SK-N-SH (cell line): ENCODE data around the gene TSC2. TPM values are rescaled to one million over a fixed set of nuclear protein-coding genes. Genes with fewer than 3 reads are reported as not detected.

Experiments
- CTCF ChIA-PET: fragments of 300-600, 350-600 bp; formaldehyde crosslinking; extraction: SDS; loops from one replicate; lab custom pipeline; 2021; lab: Yijun Ruan, JAX
- POLR2A ChIA-PET: fragments of 350-600 bp; sonication (Branson Sonifier 250); formaldehyde crosslinking; extraction: SDS; loops from one replicate; lab custom pipeline; 2020; ENCODE audit warnings: antibody characterized with exemption, inconsistent platforms; lab: Yijun Ruan, JAX
- DNase-seq: peaks from one replicate; pipeline ENCODE4 v3.0.0; 2012
- H2AFZ ChIP-seq: fragments of 200-600 bp; sonication (generic); 2 replicates; pipeline ENCODE4 v1.8.1; 2016; ENCODE audit warnings: antibody characterized with exemption, mild to moderate bottlenecking, low read depth
- H3F3A ChIP-seq: fragments of 200-600 bp; sonication (generic); replicated peaks from 2 replicates; pipeline ENCODE3; 2016; ENCODE audit warnings: antibody characterized with exemption, mild to moderate bottlenecking; ENCODE audit not compliant: insufficient read depth
- H3K27ac ChIP-seq, 2 experiments: fragments of 200-500 bp in 1 of 2; fragments of 200-600 bp in 1 of 2; sonication (Bioruptor generic) in 1 of 2; sonication (generic), shearing (Covaris generic) in 1 of 2; 2 replicates each; pipeline versions ENCODE4 v1.5.1 to v1.6.1; 2014 to 2016; ENCODE audit warnings: low read depth in 2 of 2, inconsistent platforms in 1 of 2, low read length in 1 of 2, mild to moderate bottlenecking in 1 of 2, mixed read lengths in 1 of 2
- H3K27me3 ChIP-seq: fragments of 200-600 bp; sonication (generic), shearing (Covaris generic); 2 replicates; pipeline ENCODE4 v1.6.1; 2016; ENCODE audit warnings: mixed run types; ENCODE audit not compliant: insufficient read depth
- H3K36me3 ChIP-seq, 2 experiments: fragments of 200-500 bp in 1 of 2; fragments of 200-600 bp in 1 of 2; sonication (Bioruptor generic) in 1 of 2; sonication (generic) in 1 of 2; replicated peaks in 1 of 2; 2 replicates each; pipeline versions ENCODE3 to v1.5.1; 2014 to 2016; ENCODE audit warnings: low read length in 1 of 2, mild to moderate bottlenecking in 1 of 2; ENCODE audit not compliant: insufficient read depth in 2 of 2, control insufficient read depth in 1 of 2
- H3K4me1 ChIP-seq, 2 experiments: fragments of 200-500 bp in 1 of 2; fragments of 200-600 bp in 1 of 2; sonication (Bioruptor generic) in 1 of 2; sonication (generic), shearing (Covaris generic) in 1 of 2; 2 replicates each; pipeline versions ENCODE4 v1.5.1 to v1.6.1; 2014 to 2016; ENCODE audit warnings: low read depth in 1 of 2, low read length in 1 of 2, mixed run types in 1 of 2; ENCODE audit not compliant: insufficient read depth in 2 of 2, control insufficient read depth in 1 of 2
- H3K4me2 ChIP-seq: fragments of 200-600 bp; sonication (generic), shearing (Covaris generic); 2 replicates; pipeline ENCODE4 v1.6.1; 2017; ENCODE audit warnings: mixed run types
- H3K4me3 ChIP-seq, 2 experiments: fragments of 200-500 bp in 1 of 2; fragments of 200-600 bp in 1 of 2; sonication (Bioruptor generic) in 1 of 2; sonication (generic), shearing (Covaris generic) in 1 of 2; 2 replicates each; pipeline versions ENCODE4 v1.5.1 to v1.8.1; 2014 to 2016; ENCODE audit warnings: low read depth in 2 of 2, inconsistent platforms in 1 of 2, low read length in 1 of 2, mild to moderate bottlenecking in 1 of 2, mixed read lengths in 1 of 2, moderate library complexity in 1 of 2
- H3K79me2 ChIP-seq: fragments of 200-600 bp; sonication (generic); 2 replicates; pipeline ENCODE4 v1.8.1; 2017; ENCODE audit warnings: mild to moderate bottlenecking; ENCODE audit not compliant: insufficient read depth
- H3K9ac ChIP-seq: fragments of 200-600 bp; sonication (generic); 2 replicates; pipeline ENCODE4 v1.6.1; 2017; ENCODE audit warnings: mixed run types
- H3K9me2 ChIP-seq: fragments of 200-600 bp; sonication (generic); 2 replicates; pipeline ENCODE4 v1.6.1; 2017; ENCODE audit warnings: mixed run types
- H3K9me3 ChIP-seq: fragments of 200-600 bp; sonication (generic); 2 replicates; pipeline ENCODE4 v1.6.1; 2017; ENCODE audit warnings: mixed run types, mild to moderate bottlenecking, moderate library complexity
- H4K20me1 ChIP-seq: fragments of 200-600 bp; sonication (generic); 2 replicates; pipeline ENCODE4 v1.6.1; 2017; ENCODE audit warnings: mild to moderate bottlenecking, mixed run types; ENCODE audit not compliant: insufficient read depth
- CHD2 ChIP-seq: fragments of 150-350 bp; IDR thresholded peaks from 2 replicates; pipeline ENCODE4 v1.6.1; 2018; ENCODE audit warnings: low read length; ENCODE audit not compliant: partially characterized antibody
- ELF1 ChIP-seq: IDR thresholded peaks from 2 replicates; pipeline ENCODE4 v1.4.0; 2012
- EP300 ChIP-seq, 2 experiments: IDR thresholded peaks; 2 replicates each; pipeline versions ENCODE4 v1.4.0 to v1.6.1; 2012; ENCODE audit warnings: borderline replicate concordance in 1 of 2, low read depth in 1 of 2, low read length in 1 of 2
- EZH2phosphoT487 ChIP-seq: fragments of 200-600 bp; sonication (generic); IDR thresholded peaks from 2 replicates; pipeline ENCODE4 v1.6.1; 2017; ENCODE audit warnings: low read depth, mixed run types, mild to moderate bottlenecking, antibody characterized with exemption, moderate library complexity, borderline replicate concordance
- FOSL2 ChIP-seq: IDR thresholded peaks from 2 replicates; pipeline ENCODE4 v1.4.0; 2012; ENCODE audit warnings: low read depth, mild to moderate bottlenecking, moderate library complexity, borderline replicate concordance
- FOXM1 ChIP-seq: IDR thresholded peaks from 2 replicates; pipeline ENCODE4 v1.4.0; 2012; ENCODE audit warnings: low read depth, mild to moderate bottlenecking
- GABPA ChIP-seq: IDR thresholded peaks from 2 replicates; pipeline ENCODE4 v1.4.0; 2012; ENCODE audit warnings: low read depth, mild to moderate bottlenecking
- GATA2 ChIP-seq: sonication (generic); formaldehyde crosslinking; IDR thresholded peaks from 2 replicates; pipeline ENCODE4 v1.5.0; 2020; ENCODE audit warnings: mild to moderate bottlenecking, missing genetic modification reagents
- IRF3 ChIP-seq: fragments of 150-350 bp; IDR thresholded peaks from 2 replicates; pipeline ENCODE4 v1.6.1; 2016; ENCODE audit warnings: mild to moderate bottlenecking, low read depth, low read length
- MXI1 ChIP-seq: IDR thresholded peaks from 2 replicates; pipeline ENCODE4 v1.6.1; 2012; ENCODE audit warnings: mild to moderate bottlenecking, low read depth, low read length, improper control_type of control experiment
- NFIC ChIP-seq: IDR thresholded peaks from 2 replicates; pipeline ENCODE4 v1.4.0; 2012; ENCODE audit warnings: borderline replicate concordance
- RAD21 ChIP-seq: IDR thresholded peaks from 2 replicates; pipeline ENCODE4 v1.6.1; 2012; ENCODE audit warnings: mild to moderate bottlenecking, low read length
- RXRA ChIP-seq: IDR thresholded peaks from 2 replicates; pipeline ENCODE4 v1.4.0; 2012; ENCODE audit warnings: low read depth, mild to moderate bottlenecking, borderline replicate concordance
- TCF12 ChIP-seq: IDR thresholded peaks from 2 replicates; pipeline ENCODE4 v1.4.0; 2012
- TEAD4 ChIP-seq: IDR thresholded peaks from 2 replicates; pipeline ENCODE4 v1.4.0; 2012; ENCODE audit warnings: mild to moderate bottlenecking, borderline replicate concordance; ENCODE audit not compliant: insufficient read depth
- USF1 ChIP-seq: IDR thresholded peaks from 2 replicates; pipeline ENCODE4 v1.4.0; 2012; ENCODE audit warnings: low read depth, borderline replicate concordance
- ZBTB33 ChIP-seq: IDR thresholded peaks from 2 replicates; pipeline ENCODE4 v1.4.0; 2012; ENCODE audit warnings: low read depth, borderline replicate concordance
- WGBS: methylation state at CpG from one replicate; pipeline ENCODE4 v1.1.6; 2017; ENCODE audit warnings: low lambda C conversion rate; 5-methylcytosine and 5-hydroxymethylcytosine counted together
- polyA plus RNA-seq, 3 experiments: library from polyadenylated mRNA; depleted of rRNA; stranded (reverse); fragments of >200 nt; gene quantifications; 2 replicates each; pipeline ENCODE4 v1.2.3, GENCODE V29; 2012
- TF ChIP-seq, protein P1 (sequence below): fragments of 150-350 bp; IDR thresholded peaks from 2 replicates; pipeline ENCODE4 v1.6.1; 2017; ENCODE audit warnings: antibody characterized with exemption, low read length, low read depth, borderline replicate concordance
- TF ChIP-seq, protein P2 (sequence below): fragments of 200-600 bp; sonication (generic); IDR thresholded peaks from 2 replicates; pipeline ENCODE4 v1.6.1; 2017; ENCODE audit warnings: antibody characterized with exemption, mild to moderate bottlenecking, moderate library complexity
- TF ChIP-seq, protein P3 (sequence below): IDR thresholded peaks from 2 replicates; pipeline ENCODE4 v1.4.0; 2012; ENCODE audit warnings: low read depth

The TSC2 gene
- polyA plus RNA-seq, 1 of the 3 experiments (the other 2 are of a cell fraction), result 96.1 TPM

- Histone ChIP-seq H3K79me2 (no peaks in the 10 kb centered on the region), H3K4me2 (no peak overlapping the region), H3K9me3 (no peaks in the 10 kb centered on the region), H3K4me1 (no peaks in the 10 kb centered on the region; a peak in 1 of 4 replicates), H2AFZ (no peak overlapping the region), H3K9ac (no peak overlapping the region), H3F3A (peaks cover 21% of the 10 kb centered on the region), H3K27me3 (no peaks in the 10 kb centered on the region), H3K9me2 (no peaks in the 10 kb centered on the region), H3K27ac (no peak overlapping the region), H3K4me3 (no peak overlapping the region)
- 78% methylated on average over 4 of the region's 16 CpGs for WGBS
- POLR2A ChIA-PET, result interaction anchor here (1.6 kb wide), 1 partner anchor 34 kb away, joined by 4 read pairs; no protein-coding TSS in a partner anchor
- TF ChIP-seq ZBTB33 (no peak), ELF1 (no peak), GABPA (no peak)
- TF ChIP-seq, all 33 proteins: peak for 0
- DNase-seq, result no peak
- Histone ChIP-seq H4K20me1 (peaks cover 12% of the 10 kb centered on the region; the same call in 1 of the 2 replicates), H3K36me3 (peaks cover 11 to 81% of the 10 kb centered on the region in 2 experiments)
- CTCF ChIA-PET, result interaction anchor here (1.2 to 2.0 kb wide), 3 partner anchors 29 to 70 kb away, joined by 3 to 9 read pairs (median 9); no protein-coding TSS in a partner anchor
Measured at GRCh38 chr16:2092256-2092620, 44.5 kb downstream of the TSC2 start.

DNA sequence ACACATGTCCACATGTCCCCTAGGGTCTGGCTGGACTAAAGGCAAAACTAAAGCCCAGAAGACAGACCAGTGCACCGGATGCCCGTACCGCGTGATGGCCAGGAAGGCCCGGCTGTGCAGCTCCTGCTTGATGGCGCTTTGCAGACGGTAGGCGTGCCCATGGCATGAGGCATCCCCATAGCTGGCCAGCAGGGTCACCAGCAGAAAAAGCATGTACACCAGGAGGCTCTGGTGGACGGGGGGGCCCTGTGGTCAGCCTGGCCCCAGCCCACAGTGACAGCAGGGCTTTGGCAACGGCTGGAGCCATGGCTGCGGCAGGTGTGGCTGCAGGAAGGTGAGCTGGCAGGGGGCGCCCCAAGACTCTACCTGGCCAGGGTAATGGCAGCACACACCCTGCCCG, 45.1 kb downstream of the TSC2 start:
- Histone ChIP-seq H2AFZ (no peak overlapping the region), H3K4me2 (no peak overlapping the region), H3K4me3 (no peak overlapping the region), H3K9ac (no peak overlapping the region), H3K27me3 (no peaks in the 10 kb centered on the region), H3F3A (peaks cover 21% of the 10 kb centered on the region), H4K20me1 (peaks cover 12% of the 10 kb centered on the region; the same call in 1 of the 2 replicates), H3K79me2 (no peaks in the 10 kb centered on the region), H3K9me3 (no peaks in the 10 kb centered on the region), H3K27ac (no peak overlapping the region), H3K4me1 (no peaks in the 10 kb centered on the region; a peak in 1 of 4 replicates), H3K36me3 (peaks cover 11 to 78% of the 10 kb centered on the region in 2 experiments), H3K9me2 (no peaks in the 10 kb centered on the region)
- ChIA-PET POLR2A (interaction anchor here (1.6 kb wide), 1 partner anchor 34 kb away, joined by 4 read pairs; no protein-coding TSS in a partner anchor), CTCF (interaction anchor here (0.7 to 2.0 kb wide), 5 partner anchors 14 to 70 kb away, joined by 3 to 9 read pairs (median 3); no protein-coding TSS in a partner anchor)
- DNase-seq, result no peak
- 98% methylated on average over 11 of the region's 13 CpGs for WGBS
- no peak for TF ChIP-seq NFIC
- no peak for TF ChIP-seq CHD2
- TF ChIP-seq, protein P1, sequence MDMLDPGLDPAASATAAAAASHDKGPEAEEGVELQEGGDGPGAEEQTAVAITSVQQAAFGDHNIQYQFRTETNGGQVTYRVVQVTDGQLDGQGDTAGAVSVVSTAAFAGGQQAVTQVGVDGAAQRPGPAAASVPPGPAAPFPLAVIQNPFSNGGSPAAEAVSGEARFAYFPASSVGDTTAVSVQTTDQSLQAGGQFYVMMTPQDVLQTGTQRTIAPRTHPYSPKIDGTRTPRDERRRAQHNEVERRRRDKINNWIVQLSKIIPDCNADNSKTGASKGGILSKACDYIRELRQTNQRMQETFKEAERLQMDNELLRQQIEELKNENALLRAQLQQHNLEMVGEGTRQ, result no peak
- no peak for TF ChIP-seq FOSL2
- TF ChIP-seq EP300 (IDR thresholded peaks at IDR 0.05; ENCODE audit: borderline replicate concordance in 1 of 2, low read depth in 1 of 2, low read length in 1 of 2), result no peak
- no peak for TF ChIP-seq MXI1
- TF ChIP-seq, protein P2, sequence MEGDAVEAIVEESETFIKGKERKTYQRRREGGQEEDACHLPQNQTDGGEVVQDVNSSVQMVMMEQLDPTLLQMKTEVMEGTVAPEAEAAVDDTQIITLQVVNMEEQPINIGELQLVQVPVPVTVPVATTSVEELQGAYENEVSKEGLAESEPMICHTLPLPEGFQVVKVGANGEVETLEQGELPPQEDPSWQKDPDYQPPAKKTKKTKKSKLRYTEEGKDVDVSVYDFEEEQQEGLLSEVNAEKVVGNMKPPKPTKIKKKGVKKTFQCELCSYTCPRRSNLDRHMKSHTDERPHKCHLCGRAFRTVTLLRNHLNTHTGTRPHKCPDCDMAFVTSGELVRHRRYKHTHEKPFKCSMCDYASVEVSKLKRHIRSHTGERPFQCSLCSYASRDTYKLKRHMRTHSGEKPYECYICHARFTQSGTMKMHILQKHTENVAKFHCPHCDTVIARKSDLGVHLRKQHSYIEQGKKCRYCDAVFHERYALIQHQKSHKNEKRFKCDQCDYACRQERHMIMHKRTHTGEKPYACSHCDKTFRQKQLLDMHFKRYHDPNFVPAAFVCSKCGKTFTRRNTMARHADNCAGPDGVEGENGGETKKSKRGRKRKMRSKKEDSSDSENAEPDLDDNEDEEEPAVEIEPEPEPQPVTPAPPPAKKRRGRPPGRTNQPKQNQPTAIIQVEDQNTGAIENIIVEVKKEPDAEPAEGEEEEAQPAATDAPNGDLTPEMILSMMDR, result no peak
- no peak for TF ChIP-seq TCF12
- no peak for TF ChIP-seq USF1
- no peak for TF ChIP-seq GATA2 (CRISPR knock-in tag)
- no peak for TF ChIP-seq FOXM1
- no peak for TF ChIP-seq EZH2phosphoT487
- TF ChIP-seq TEAD4, result no peak
- TF ChIP-seq GABPA, result no peak
- TF ChIP-seq RXRA, result no peak
- TF ChIP-seq ELF1, result no peak
- TF ChIP-seq RAD21, result no peak
- TF ChIP-seq, protein P3, sequence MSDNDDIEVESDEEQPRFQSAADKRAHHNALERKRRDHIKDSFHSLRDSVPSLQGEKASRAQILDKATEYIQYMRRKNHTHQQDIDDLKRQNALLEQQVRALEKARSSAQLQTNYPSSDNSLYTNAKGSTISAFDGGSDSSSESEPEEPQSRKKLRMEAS, result no peak
- TF ChIP-seq IRF3, result no peak
